H1 (cell line): ENCODE measurements around the gene ANXA6. TPM values are rescaled to one million over a fixed set of nuclear protein-coding genes. Genes with fewer than 3 reads are reported as not detected.

Experiments used
- CTCF ChIA-PET: fragments of 300-600 bp; sonication (Branson Sonifier 250); formaldehyde crosslinking; loops from one replicate; lab custom pipeline; 2021; ENCODE audit not compliant: partially characterized antibody; lab: Charles Lee
- POLR2A ChIA-PET: fragments of 300-600 bp; sonication (Branson Sonifier 250); formaldehyde crosslinking; loops from one replicate; lab custom pipeline; 2021; ENCODE audit warnings: inconsistent platforms; ENCODE audit not compliant: partially characterized antibody; lab: Charles Lee
- DNase-seq, 2 experiments: peaks; one replicate each; pipeline versions ENCODE4 v3.0.0 to v3.0.0-alpha.2; 2010 to 2022; ENCODE audit warnings: low spot score in 2 of 2, low read depth in 1 of 2, mixed read lengths in 1 of 2
- FAIRE-seq: peaks from 2 replicates; lab custom pipeline; 2011; peaks lifted over from hg19 to GRCh38; lab: Jason Lieb, UNC
- H2AFZ ChIP-seq: 2 replicates; pipeline ENCODE4 v1.8.1; 2012; ENCODE audit warnings: low read length, inconsistent platforms
- H2AK5ac ChIP-seq: 2 replicates; pipeline ENCODE4 v1.6.1; 2013; ENCODE audit warnings: low read depth, low read length
- H2BK120ac ChIP-seq: replicated peaks from 2 replicates; pipeline ENCODE3; 2013; ENCODE audit warnings: low read depth, low read length, inconsistent platforms
- H2BK12ac ChIP-seq: 2 replicates; pipeline ENCODE4 v1.6.1; 2013; ENCODE audit warnings: low read depth, low read length
- H2BK15ac ChIP-seq: 2 replicates; pipeline ENCODE4 v1.6.1; 2013; ENCODE audit warnings: low read length
- H2BK20ac ChIP-seq: 2 replicates; pipeline ENCODE4 v1.6.1; 2013; ENCODE audit warnings: low read length
- H2BK5ac ChIP-seq: 2 replicates; pipeline ENCODE4 v1.6.1; 2013; ENCODE audit warnings: low read depth, low read length
- H3K14ac ChIP-seq: 2 replicates; pipeline ENCODE4 v1.6.1; 2013; ENCODE audit warnings: inconsistent platforms; ENCODE audit not compliant: insufficient read length
- H3K18ac ChIP-seq: 2 replicates; pipeline ENCODE4 v1.6.1; 2013; ENCODE audit warnings: low read length; ENCODE audit errors: extremely low read depth
- H3K23ac ChIP-seq: 2 replicates; pipeline ENCODE4 v1.6.1; 2013; ENCODE audit warnings: inconsistent platforms; ENCODE audit not compliant: insufficient read length
- H3K23me2 ChIP-seq: 2 replicates; pipeline ENCODE4 v1.6.1; 2013; ENCODE audit warnings: low read depth, low read length
- H3K27ac ChIP-seq: 2 replicates; pipeline ENCODE4 v1.6.1; 2011; ENCODE audit warnings: low read depth, low read length, inconsistent platforms
- H3K27me3 ChIP-seq, 4 experiments: replicated peaks in 1 of 4; 1 replicate in 1 of 4; 2 replicates in 3 of 4; pipeline versions ENCODE4 v1.6.1 to v1.8.1; 2011 to 2013; ENCODE audit warnings: low read length in 3 of 4, mild to moderate bottlenecking in 3 of 4, inconsistent platforms in 2 of 4, mixed read lengths in 2 of 4, moderate library complexity in 1 of 4; ENCODE audit not compliant: control insufficient read depth in 3 of 4, insufficient read depth in 3 of 4; ENCODE audit errors: extremely low read depth in 1 of 4
- H3K36me3 ChIP-seq, 4 experiments: 2 replicates each; pipeline versions ENCODE4 v1.6.1 to v1.8.1; 2011 to 2013; ENCODE audit warnings: mild to moderate bottlenecking in 4 of 4, low read length in 3 of 4, moderate library complexity in 2 of 4, control low read depth in 1 of 4, inconsistent platforms in 1 of 4; ENCODE audit not compliant: insufficient read depth in 4 of 4, control insufficient read depth in 2 of 4
- H3K4ac ChIP-seq: replicated peaks from 2 replicates; pipeline ENCODE3; 2013; ENCODE audit warnings: low read length, low read depth, mixed read lengths, inconsistent platforms; ENCODE audit not compliant: insufficient read length
- H3K4me1 ChIP-seq, 4 experiments: replicated peaks in 1 of 4; 1 replicate in 1 of 4; 2 replicates in 3 of 4; pipeline versions ENCODE4 v1.6.1 to v1.8.1; 2011 to 2013; ENCODE audit warnings: low read length in 3 of 4, inconsistent platforms in 2 of 4, mixed read lengths in 1 of 4; ENCODE audit not compliant: insufficient read depth in 4 of 4, control insufficient read depth in 3 of 4
- H3K4me2 ChIP-seq, 2 experiments: 2 replicates each; pipeline versions ENCODE4 v1.6.1 to v1.8.1; 2011 to 2013; ENCODE audit warnings: low read depth in 2 of 2, low read length in 2 of 2, control low read depth in 1 of 2, inconsistent platforms in 1 of 2, mild to moderate bottlenecking in 1 of 2; ENCODE audit not compliant: insufficient read depth in 1 of 2
- H3K4me3 ChIP-seq, 4 experiments: fragments of 200-600, 300-600 bp in 1 of 4; sonication (generic), shearing (Covaris generic), sonication (Bioruptor Twin) in 1 of 4; 2 replicates each; pipeline versions ENCODE4 v1.5.1 to v1.8.1; 2011 to 2016; ENCODE audit warnings: low read length in 4 of 4, low read depth in 3 of 4, control low read depth in 2 of 4, inconsistent platforms in 2 of 4, mild to moderate bottlenecking in 2 of 4, mixed read lengths in 1 of 4, moderate library complexity in 1 of 4; ENCODE audit not compliant: insufficient read depth in 2 of 4; ENCODE audit errors: extremely low read depth in 1 of 4
- H3K56ac ChIP-seq: replicated peaks from 2 replicates; pipeline ENCODE3; 2013; ENCODE audit warnings: low read depth, mild to moderate bottlenecking, mixed read lengths, low read length, inconsistent platforms; ENCODE audit not compliant: insufficient read length
- H3K79me1 ChIP-seq: 2 replicates; pipeline ENCODE4 v1.6.1; 2013; ENCODE audit warnings: low read depth, low read length, control low read depth
- H3K79me2 ChIP-seq, 2 experiments: 2 replicates each; pipeline versions ENCODE4 v1.6.1 to v1.8.1; 2012 to 2013; ENCODE audit warnings: low read length in 2 of 2, mild to moderate bottlenecking in 2 of 2, inconsistent platforms in 1 of 2; ENCODE audit not compliant: insufficient read depth in 2 of 2, control insufficient read depth in 1 of 2
- H3K9ac ChIP-seq, 4 experiments: replicated peaks in 1 of 4; 1 replicate in 1 of 4; 2 replicates in 3 of 4; pipeline versions ENCODE4 v1.6.1 to v1.8.1; 2011 to 2013; ENCODE audit warnings: low read depth in 3 of 4, low read length in 3 of 4, control low read depth in 2 of 4, mild to moderate bottlenecking in 2 of 4, moderate library complexity in 2 of 4, inconsistent platforms in 1 of 4; ENCODE audit errors: extremely low read depth in 1 of 4
- H3K9me3 ChIP-seq, 2 experiments: 2 replicates each; pipeline versions ENCODE4 v1.6.1 to v1.8.1; 2012 to 2013; ENCODE audit warnings: mild to moderate bottlenecking in 2 of 2, moderate library complexity in 2 of 2, control low read depth in 1 of 2, inconsistent platforms in 1 of 2, low read depth in 1 of 2, low read length in 1 of 2, mixed read lengths in 1 of 2; ENCODE audit not compliant: insufficient read depth in 2 of 2
- H4K20me1 ChIP-seq, 2 experiments: replicated peaks in 1 of 2; 2 replicates each; pipeline versions ENCODE3 to v1.8.1; 2011 to 2013; ENCODE audit warnings: inconsistent platforms in 2 of 2, low read length in 2 of 2, mild to moderate bottlenecking in 1 of 2; ENCODE audit not compliant: insufficient read depth in 2 of 2, control insufficient read depth in 1 of 2
- H4K5ac ChIP-seq: 2 replicates; pipeline ENCODE4 v1.6.1; 2013; ENCODE audit warnings: low read length, low read depth, mixed read lengths, inconsistent platforms; ENCODE audit not compliant: insufficient read length
- H4K8ac ChIP-seq: 2 replicates; pipeline ENCODE4 v1.8.0; 2013; ENCODE audit warnings: mild to moderate bottlenecking, moderate library complexity, low read length, inconsistent platforms; ENCODE audit not compliant: insufficient read depth; ENCODE audit errors: extremely low read depth
- H4K91ac ChIP-seq: replicated peaks from 2 replicates; pipeline ENCODE3; 2013; ENCODE audit warnings: low read length, mixed read lengths, inconsistent platforms; ENCODE audit not compliant: insufficient read length
- BCL11A ChIP-seq, 2 experiments: IDR thresholded peaks; one replicate each; pipeline ENCODE4 v1.6.1; 2011; ENCODE audit warnings: low read depth in 2 of 2, low read length in 2 of 2, mild to moderate bottlenecking in 2 of 2
- BRCA1 ChIP-seq: IDR thresholded peaks from 2 replicates; pipeline ENCODE4 v1.6.1; 2012; ENCODE audit warnings: low read depth, low read length, improper control_type of control experiment
- CEBPB ChIP-seq: IDR thresholded peaks from 2 replicates; pipeline ENCODE4 v1.6.1; 2012; ENCODE audit warnings: low read depth, low read length
- CHD1 ChIP-seq: IDR thresholded peaks from 2 replicates; pipeline ENCODE4 v1.6.1; 2012; ENCODE audit warnings: low read depth, low read length, improper control_type of control experiment
- KDM5A ChIP-seq: fragments of 200-600 bp; IDR thresholded peaks from 2 replicates; pipeline ENCODE4 v1.7.1; 2012; ENCODE audit warnings: mild to moderate bottlenecking, low read length, inconsistent platforms, mixed read lengths
- MAFK ChIP-seq: IDR thresholded peaks from 2 replicates; pipeline ENCODE4 v1.6.1; 2012; ENCODE audit warnings: low read depth, mild to moderate bottlenecking, improper control_type of control experiment, low read length
- RAD21 ChIP-seq, 2 experiments: IDR thresholded peaks in 1 of 2; conservative IDR thresholded peaks in 1 of 2; 2 replicates each; pipeline ENCODE4 v1.6.1; 2011; ENCODE audit warnings: low read depth in 2 of 2, low read length in 2 of 2, improper control_type of control experiment in 1 of 2, inconsistent platforms in 1 of 2, mild to moderate bottlenecking in 1 of 2, moderate library complexity in 1 of 2
- RXRA ChIP-seq: IDR thresholded peaks from 2 replicates; pipeline ENCODE4 v1.6.1; 2011; ENCODE audit warnings: low read depth, mild to moderate bottlenecking, low read length, moderate library complexity; ENCODE audit not compliant: insufficient read depth
- SRF ChIP-seq: IDR thresholded peaks from 2 replicates; pipeline ENCODE4 v1.6.1; 2011; ENCODE audit warnings: mild to moderate bottlenecking, low read depth, low read length, moderate library complexity
- ZNF274 ChIP-seq: IDR thresholded peaks from 2 replicates; pipeline ENCODE4 v1.7.0; 2012; ENCODE audit warnings: low read length, borderline replicate concordance; ENCODE audit errors: extremely low read depth
- WGBS, 2 experiments: shearing (Covaris generic) in 1 of 2; methylation state at CpG; one replicate each; pipeline versions ENCODE4 v1.1.6 to v1.1.7; 2013 to 2015; ENCODE audit warnings: low lambda C conversion rate in 2 of 2, mixed read lengths in 2 of 2, inconsistent platforms in 1 of 2, low coverage in 1 of 2, missing lambda C conversion rate in 1 of 2; ENCODE audit not compliant: insufficient replicate concordance in 2 of 2, insufficient coverage in 1 of 2, insufficient read length in 1 of 2; ENCODE audit errors: extremely low coverage in 1 of 2, missing lambda C conversion rate in 1 of 2; 5-methylcytosine and 5-hydroxymethylcytosine counted together
- polyA plus RNA-seq, 7 experiments: library from polyadenylated mRNA; depleted of rRNA in 3 of 7; stranded (reverse) in 5 of 7; unstranded in 2 of 7; fragments of >200 nt in 5 of 7; fragments of 200-250 nt in 2 of 7; gene quantifications; 1 replicate in 5 of 7; 2 replicates in 1 of 7; 4 replicates in 1 of 7; pipeline versions ENCODE4 v1.2.1 to v1.2.3, GENCODE V29; 2011 to 2013; ENCODE audit warnings: missing spikeins in 2 of 7, mixed read lengths in 2 of 7
- total RNA-seq: library from RNA; stranded (reverse); fragmentation: NEBNext Ultra II Directional; extraction: Animal tissue kit (Norgen Biotek cat#: 25700); gene quantifications from 2 replicates; pipeline ENCODE4 v1.2.1, GENCODE V29; 2021

ANXA6 gene
- total and polyA plus RNA-seq, 2 of the 8 experiments (the other 6 are each of a cell fraction or from before 2014, with no cell fraction given) = 61.3 to 78.6 TPM

DNA sequence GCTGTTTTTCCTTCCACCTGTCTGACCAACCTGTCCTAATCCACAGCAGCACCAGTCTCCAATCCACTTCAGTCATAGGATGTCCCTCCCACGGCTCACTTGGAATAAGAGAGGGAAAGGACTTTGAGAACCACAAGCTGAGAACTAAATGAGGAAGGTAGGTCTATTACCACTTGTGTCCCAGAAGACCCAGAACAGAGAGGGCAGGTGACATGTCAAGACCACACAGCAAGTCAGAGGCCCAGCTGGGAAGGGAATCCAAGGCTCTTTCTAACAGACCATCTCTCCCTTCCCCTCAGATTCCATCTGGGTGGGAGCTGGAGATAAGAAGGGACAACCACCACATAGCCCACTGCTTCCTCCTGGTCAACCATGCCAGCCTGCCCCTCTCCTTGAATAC, 14.6 kb downstream of the ANXA6 start:
- 55% methylated on average over 1 of the region's 1 CpG; no CpG with 5 or more reads in 1 of the 2 experiments for WGBS, 2 experiments
- CTCF ChIA-PET = interaction anchor here (1.1 to 39.8 kb wide), 7 partner anchors 10 to 95 kb away, joined by 3 to 810 read pairs (median 17); partner anchors contain the start of gene ANXA6

More for the DNA sequence above, 14.6 kb downstream of the ANXA6 start:
- Histone ChIP-seq H4K5ac (no peak overlapping the region), H3K23ac (no peak overlapping the region), H3K4me2 (no peak overlapping the region), H3K4ac (no peak overlapping the region), H2BK120ac (no peak overlapping the region), H2BK12ac (no peak overlapping the region), H4K20me1 (peaks cover 0 to 5% of the 10 kb centered on the region in 2 experiments), H3K27me3 (no peaks in the 10 kb centered on the region; a peak in 1 of 7 replicates), H3K79me1 (peaks cover 2% of the 10 kb centered on the region), H3K9ac (no peak overlapping the region), H2AFZ (no peak overlapping the region), H3K4me1 (peaks cover 0 to 12% (median 7%) of the 10 kb centered on the region in 4 experiments; a peak in 5 of 7 replicates), H2AK5ac (no peak overlapping the region), H3K23me2 (no peaks in the 10 kb centered on the region), H4K8ac (no peak overlapping the region), H3K18ac (no peak overlapping the region), H3K79me2 (no peaks in the 10 kb centered on the region), H2BK15ac (no peak overlapping the region), H2BK5ac (no peak overlapping the region), H4K91ac (no peak overlapping the region), H3K4me3 (no peak overlapping the region), H3K36me3 (peaks cover 0 to 16% (median 7%) of the 10 kb centered on the region in 4 experiments; a peak in 4 of 8 replicates), H3K27ac (no peak overlapping the region), H3K9me3 (no peaks in the 10 kb centered on the region), H2BK20ac (no peak overlapping the region), H3K14ac (no peak overlapping the region), H3K56ac (no peak overlapping the region)
- no peak for TF ChIP-seq MAFK
- TF ChIP-seq KDM5A = no peak
- no peak for TF ChIP-seq RXRA
- no peak for TF ChIP-seq BRCA1
- no peak for TF ChIP-seq CHD1
- TF ChIP-seq SRF = no peak
- TF ChIP-seq RAD21 (IDR thresholded peaks at IDR 0.05 in 1 of 2, conservative IDR thresholded peaks at IDR 0.05 in 1 of 2; ENCODE audit: low read depth in 2 of 2, low read length in 2 of 2) = no peak
- TF ChIP-seq CEBPB = no peak
- TF ChIP-seq BCL11A (IDR thresholded peaks at IDR 0.05; ENCODE audit: low read depth in 2 of 2, low read length in 2 of 2) = no peak
- no peak for TF ChIP-seq ZNF274
- FAIRE-seq (no peak), DNase-seq (no peak)
- POLR2A ChIA-PET = interaction anchor here (1.0 to 1.4 kb wide), 2 partner anchors 14 to 15 kb away, joined by 3 read pairs; partner anchors contain the start of gene ANXA6
